ENCODE data around the gene AP5Z1.

AP5Z1 gene

GRCh38 chr7:4742051-4742573, 33.3 kb upstream of the AP5Z1 start:
- TF ChIP-seq CTCF (IDR thresholded peaks at IDR 0.05; ENCODE audit: low read depth, low read length): no peak
- DNase-seq (ENCODE audit: extremely low read depth, low read depth): no peak

GRCh38 chr7:4742852-4743251, 32.6 kb upstream of the AP5Z1 start:
- TF ChIP-seq CTCF (IDR thresholded peaks at IDR 0.05; ENCODE audit: low read depth, low read length): no peak
- no peak for DNase-seq (ENCODE audit: extremely low read depth, low read depth)

GRCh38 chr7:4744391-4745264, 30.8 kb upstream of the AP5Z1 start:
- peak; percentile 100 for DNase-seq (ENCODE audit: extremely low read depth, low read depth)
- no peak for TF ChIP-seq CTCF (IDR thresholded peaks at IDR 0.05; ENCODE audit: low read depth, low read length)

GRCh38 chr7:4745265-4745919, 30.0 kb upstream of the AP5Z1 start:
- TF ChIP-seq CTCF (IDR thresholded peaks at IDR 0.05; ENCODE audit: low read depth, low read length): no peak
- DNase-seq (ENCODE audit: extremely low read depth, low read depth): no peak

- DNase-seq (ENCODE audit: extremely low read depth, low read depth): peak; percentile 44
- no peak for TF ChIP-seq CTCF (IDR thresholded peaks at IDR 0.05; ENCODE audit: low read depth, low read length)
Observed at GRCh38 chr7:4745971-4746919, 29.2 kb upstream of the AP5Z1 start.

- TF ChIP-seq CTCF (IDR thresholded peaks at IDR 0.05; ENCODE audit: low read depth, low read length): no peak
- no peak for DNase-seq (ENCODE audit: extremely low read depth, low read depth)
Observed at GRCh38 chr7:4747013-4747412, 28.4 kb upstream of the AP5Z1 start.
